GM12892 (cell line): ENCODE data around the gene SCUBE1.

Source experiments
- DNase-seq: peaks from one replicate; pipeline ENCODE4 v3.0.0; 2011; ENCODE audit not compliant: insufficient read length
- FAIRE-seq: peaks from 2 replicates; lab custom pipeline; 2011; peaks lifted over from hg19 to GRCh38; lab: Jason Lieb, UNC
- POLR2A ChIP-seq: IDR thresholded peaks from 2 replicates; pipeline ENCODE4 v1.6.1; 2011; ENCODE audit warnings: low read depth, low read length, control low read depth
- POLR2AphosphoS5 ChIP-seq: IDR thresholded peaks from 2 replicates; pipeline ENCODE4 v1.6.1; 2011; ENCODE audit warnings: low read depth, low read length, control low read depth
- TAF1 ChIP-seq: IDR thresholded peaks from 2 replicates; pipeline ENCODE4 v1.6.1; 2011; ENCODE audit warnings: low read depth, mild to moderate bottlenecking, control low read depth, low read length, borderline replicate concordance

Gene SCUBE1

DNA sequence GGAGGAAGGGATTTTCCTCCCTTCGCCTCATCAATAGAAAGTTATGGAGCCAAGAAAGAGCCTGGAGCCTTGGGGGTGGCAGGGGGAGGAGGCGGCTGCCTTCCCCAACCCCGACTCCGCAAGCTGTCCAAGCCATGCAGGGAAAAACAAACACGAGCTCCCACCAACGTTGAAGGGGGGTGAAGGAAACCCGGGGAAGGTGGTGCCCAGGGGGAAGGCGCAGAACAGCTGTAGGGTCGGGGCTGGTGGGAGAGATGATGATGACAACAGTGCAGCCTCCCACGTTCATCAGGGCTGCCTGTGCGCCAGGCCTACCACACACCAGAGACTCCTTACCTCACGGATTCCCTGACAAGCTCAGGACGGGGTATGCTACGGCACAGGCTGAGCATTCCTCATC is 73.5 kb downstream of the SCUBE1 start:
- no peak for FAIRE-seq
- no peak for TF ChIP-seq POLR2A
- no peak for TF ChIP-seq POLR2AphosphoS5
- no peak for TF ChIP-seq TAF1
- no peak for DNase-seq

DNA sequence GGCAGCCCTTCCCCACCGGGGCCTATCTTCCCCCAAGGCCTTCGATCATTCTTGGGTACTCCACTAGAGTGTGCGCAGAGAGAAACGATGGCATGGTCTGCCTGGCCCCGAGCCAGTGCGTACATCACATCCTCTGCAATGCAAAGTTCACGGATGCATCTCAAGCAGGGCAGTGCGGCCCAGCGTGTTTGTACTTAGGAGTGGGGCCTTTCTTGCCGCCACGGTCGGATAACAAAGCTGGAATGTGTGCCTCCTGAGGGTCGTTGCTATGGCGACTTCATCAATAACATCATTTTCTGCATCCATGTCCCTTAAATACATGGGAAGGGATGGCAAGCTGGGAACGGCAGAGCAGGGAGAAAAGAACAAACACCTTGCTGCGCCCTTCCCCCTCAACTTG is 73.9 kb downstream of the SCUBE1 start:
- TF ChIP-seq POLR2AphosphoS5 (no peak), TAF1 (no peak), POLR2A (no peak)
- FAIRE-seq (no peak), DNase-seq (no peak)

DNA sequence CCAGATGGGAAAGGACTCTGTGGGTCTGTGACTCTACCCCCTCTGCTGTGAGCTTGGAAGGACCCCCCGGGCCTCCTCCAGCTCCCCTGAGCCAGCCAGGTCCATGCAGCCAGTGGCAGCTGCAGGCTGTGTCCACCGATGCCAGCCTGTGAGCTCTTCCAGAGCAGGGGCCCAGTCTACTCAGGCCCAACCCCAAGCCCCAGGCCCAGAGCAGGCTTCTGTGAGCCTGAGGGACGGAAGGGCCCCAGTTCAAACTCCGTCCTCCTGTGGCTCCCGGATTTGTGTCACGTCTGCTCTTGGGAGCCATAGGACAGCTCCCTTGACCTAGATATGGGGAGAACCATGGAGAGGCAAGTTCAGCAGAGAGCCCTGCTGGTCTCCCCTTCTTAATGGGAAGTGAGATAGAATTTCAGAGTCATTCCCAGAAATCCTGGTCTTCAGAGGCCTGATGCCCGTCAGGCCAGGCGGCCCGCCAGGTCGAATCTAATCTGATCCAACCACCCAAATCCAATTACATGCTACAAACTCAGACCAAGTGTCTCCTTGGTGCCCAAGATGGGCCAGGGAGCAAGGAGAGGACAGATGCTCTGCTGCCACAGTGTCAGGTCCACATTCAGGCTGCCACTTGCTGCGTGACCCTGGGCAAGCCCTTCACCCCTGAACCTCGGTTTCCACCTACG is 75.1 kb downstream of the SCUBE1 start:
- no peak for TF ChIP-seq POLR2A
- no peak for TF ChIP-seq TAF1
- TF ChIP-seq POLR2AphosphoS5, result no peak
- no peak for DNase-seq
- FAIRE-seq, result no peak

DNA sequence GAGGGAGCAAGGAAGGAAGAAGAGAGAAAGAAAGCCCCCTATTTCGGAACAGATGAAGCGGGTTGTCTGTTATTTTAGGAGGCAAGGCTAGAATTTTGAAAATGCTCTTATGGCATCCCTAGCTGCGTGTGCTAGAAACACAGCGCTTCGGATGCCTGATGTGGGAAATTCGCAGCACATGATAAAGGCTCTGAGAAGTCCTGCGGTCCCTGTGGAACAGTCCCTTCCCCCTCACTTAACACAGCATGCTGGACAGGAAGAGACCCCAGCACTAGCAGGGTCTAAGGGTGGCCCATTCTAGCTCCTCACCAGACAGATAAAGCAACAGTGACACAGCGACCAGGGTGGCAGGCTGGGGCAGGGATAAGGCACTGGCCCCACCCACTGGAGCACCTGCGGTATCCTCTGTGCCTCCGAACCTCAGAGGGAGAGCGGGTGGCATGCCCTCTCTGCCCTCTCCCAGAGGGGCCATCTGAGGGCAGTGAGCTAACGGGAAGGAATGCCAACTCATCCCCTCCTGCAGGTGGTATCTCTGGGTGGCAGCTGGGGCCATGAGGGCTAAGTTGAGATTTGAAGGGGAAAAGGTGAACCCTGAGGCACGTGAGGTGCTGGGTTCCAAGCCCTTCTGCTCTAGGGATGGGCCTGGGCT is 75.7 kb downstream of the SCUBE1 start:
- TF ChIP-seq POLR2AphosphoS5, result no peak
- no peak for TF ChIP-seq TAF1
- TF ChIP-seq POLR2A, result no peak
- FAIRE-seq (no peak), DNase-seq (no peak)

DNA sequence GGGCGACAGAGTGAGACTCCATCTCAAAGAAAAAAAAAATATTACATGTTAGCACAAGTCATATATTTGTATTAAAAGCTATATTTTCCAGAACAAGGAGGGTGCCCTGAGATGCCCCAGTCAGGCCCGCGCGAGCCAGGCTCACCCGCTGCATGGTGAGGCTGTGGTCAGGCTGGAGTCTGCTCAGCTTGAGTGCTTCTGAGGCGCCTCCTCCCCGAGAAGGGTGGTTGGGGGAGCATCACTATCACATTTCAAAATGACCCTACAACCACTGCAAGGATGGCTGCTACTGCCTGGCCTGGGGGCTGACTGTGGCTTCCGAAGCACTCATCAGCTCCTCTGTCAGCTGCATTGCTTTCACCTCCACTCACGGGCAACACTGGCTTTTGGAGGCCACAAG is 77.1 kb downstream of the SCUBE1 start:
- TF ChIP-seq POLR2A (no peak), POLR2AphosphoS5 (no peak), TAF1 (no peak)
- FAIRE-seq (no peak), DNase-seq (no peak)

DNA sequence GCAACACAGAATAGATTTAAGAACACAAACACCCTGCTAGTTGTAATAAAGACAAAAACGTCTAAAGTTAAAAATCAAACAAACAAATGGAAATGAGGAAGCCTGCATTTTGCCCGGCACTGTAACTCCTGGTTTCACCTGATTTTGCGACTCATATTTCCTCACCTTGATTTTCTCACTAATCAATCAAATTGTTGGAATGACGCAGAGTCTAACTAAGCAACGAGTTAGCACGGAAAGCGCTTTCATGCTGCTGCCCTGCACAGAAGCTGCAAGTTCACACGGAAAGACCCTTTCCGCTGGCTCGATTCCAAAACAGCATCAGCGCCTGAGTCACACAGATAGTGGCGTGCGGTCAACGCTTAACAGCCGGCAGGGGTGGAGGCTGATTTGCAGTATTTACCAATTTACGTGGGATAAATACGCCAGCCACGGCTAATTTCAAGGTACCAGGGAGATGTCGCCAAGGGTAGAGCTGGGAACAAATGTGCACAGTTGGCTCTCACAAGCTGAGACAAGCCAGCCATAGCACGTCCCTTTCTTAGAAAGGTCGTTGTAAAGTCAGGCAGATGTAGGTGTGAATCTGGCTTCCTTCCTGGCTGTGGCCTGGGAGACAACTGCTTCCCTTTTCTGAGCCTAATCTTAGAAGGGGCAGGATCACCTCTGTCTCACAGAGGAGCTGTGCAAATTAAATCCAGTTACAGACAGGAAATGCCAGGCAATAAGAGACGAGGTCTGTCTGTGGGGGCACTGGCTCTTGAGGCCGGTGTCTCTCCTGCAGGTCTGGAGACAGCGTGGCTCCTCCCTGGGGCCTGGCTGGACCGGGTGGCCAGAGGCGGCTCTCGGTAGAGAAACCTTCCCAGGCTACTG is 79.3 kb downstream of the SCUBE1 start:
- TF ChIP-seq POLR2A, result no peak
- peak; percentile 52; the same call in 1 of the 2 replicates for TF ChIP-seq POLR2AphosphoS5
- no peak for TF ChIP-seq TAF1
- DNase-seq, result peak; percentile 74
- peak; percentile 98 for FAIRE-seq

DNA sequence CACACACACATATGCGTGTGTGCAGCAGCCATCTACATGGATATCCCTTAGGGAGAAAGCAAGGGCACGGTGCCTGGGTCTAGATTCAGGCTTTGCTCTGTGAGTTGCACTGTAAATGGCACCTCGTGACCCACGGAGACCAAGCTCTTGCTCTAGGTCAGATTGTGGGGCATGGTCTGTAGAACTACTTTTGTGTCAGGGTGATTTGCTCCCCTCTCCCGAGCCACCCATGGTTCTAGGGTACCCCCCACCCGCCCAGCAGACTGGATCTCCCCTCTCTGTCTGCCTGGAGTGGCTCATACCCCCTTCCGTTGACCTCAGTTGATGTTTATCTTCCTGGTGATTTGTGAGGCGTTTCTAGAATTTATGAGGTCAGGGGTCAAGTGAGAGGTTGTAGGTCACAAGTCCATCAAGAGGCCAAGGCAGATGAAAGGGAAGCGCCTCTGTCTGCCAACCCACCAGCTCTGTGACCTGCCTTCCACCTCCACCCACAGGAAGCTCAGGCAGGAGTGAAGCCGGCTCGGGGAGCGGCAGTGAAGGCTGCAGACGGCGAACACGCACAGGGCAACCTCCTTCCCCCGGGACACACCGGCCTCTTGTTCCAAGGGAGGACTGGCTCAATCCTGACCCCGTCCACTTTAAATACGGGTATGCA is 80.1 kb downstream of the SCUBE1 start:
- DNase-seq (peak; percentile 52), FAIRE-seq (peak; percentile 36)
- TF ChIP-seq TAF1 (no peak), POLR2AphosphoS5 (no peak), POLR2A (no peak)

DNA sequence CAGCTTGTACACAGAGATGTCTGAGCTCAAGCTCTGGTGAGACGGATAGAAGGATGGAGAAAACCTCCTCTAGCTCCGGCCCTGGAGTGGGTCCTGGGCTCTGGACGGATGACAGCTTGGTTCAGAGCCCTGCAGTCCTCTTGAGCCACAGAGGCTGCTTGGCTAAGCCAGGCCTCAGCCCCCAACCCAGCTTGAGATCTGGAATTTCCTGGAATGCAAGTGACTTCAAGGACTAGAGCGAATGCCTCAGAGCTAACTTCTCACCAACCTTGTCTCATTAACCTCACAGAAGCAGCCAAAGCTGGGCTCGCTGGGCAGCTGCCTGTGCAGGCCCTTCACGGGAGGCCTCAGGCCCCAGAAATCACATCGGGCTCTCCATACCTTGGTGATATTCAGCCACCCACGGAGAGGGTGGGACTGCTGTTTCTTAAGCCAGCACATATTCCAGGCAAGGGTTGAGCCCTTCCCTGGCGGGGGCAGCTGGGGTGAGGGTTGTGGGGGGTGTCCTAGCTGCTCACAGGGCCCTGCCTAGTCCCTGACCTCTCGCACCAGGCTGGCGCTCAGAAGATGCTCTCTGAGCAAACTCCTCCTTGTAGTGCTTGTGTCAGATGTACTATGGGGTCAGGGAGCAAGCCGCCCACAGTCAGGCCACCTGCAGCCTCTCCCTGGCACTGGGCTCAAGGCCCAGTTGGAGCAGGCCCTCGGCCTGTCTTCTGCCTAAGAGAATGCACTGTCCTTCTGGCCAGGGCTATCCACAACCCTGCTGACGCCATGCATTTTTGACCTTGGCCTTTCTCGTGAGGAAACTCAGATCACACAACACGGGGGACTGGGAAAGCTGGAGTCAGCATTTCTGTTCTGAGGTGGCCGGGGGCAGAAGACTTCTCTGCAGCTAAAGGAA is 82.6 kb downstream of the SCUBE1 start:
- TF ChIP-seq TAF1 (no peak), POLR2AphosphoS5 (no peak), POLR2A (no peak)
- FAIRE-seq, result no peak

DNA sequence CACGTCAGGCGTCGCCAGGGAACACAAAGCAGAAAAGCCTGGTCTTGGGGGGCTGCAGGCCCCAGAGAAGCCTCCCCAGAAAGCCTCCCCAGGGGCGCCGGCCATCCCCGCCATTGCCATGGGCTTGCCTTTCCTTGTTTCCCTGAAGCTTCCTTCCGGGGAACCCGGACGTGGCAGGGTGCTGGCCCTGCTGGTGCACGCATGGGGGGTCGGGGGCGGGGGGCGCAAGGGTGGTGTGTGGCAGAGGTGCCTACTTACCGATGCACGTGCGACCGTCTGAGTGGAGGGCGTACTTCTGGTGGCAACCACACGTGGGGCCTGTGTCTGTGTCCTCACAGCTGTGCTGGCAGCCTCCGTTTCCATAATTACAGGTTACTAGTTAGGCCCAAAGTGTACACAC is 85.2 kb downstream of the SCUBE1 start:
- FAIRE-seq (peak; percentile 9), DNase-seq (no peak)
- TF ChIP-seq TAF1 (no peak), POLR2AphosphoS5 (no peak), POLR2A (no peak)

More for the DNA sequence above, 82.6 kb downstream of the SCUBE1 start:
- no peak for DNase-seq

DNA sequence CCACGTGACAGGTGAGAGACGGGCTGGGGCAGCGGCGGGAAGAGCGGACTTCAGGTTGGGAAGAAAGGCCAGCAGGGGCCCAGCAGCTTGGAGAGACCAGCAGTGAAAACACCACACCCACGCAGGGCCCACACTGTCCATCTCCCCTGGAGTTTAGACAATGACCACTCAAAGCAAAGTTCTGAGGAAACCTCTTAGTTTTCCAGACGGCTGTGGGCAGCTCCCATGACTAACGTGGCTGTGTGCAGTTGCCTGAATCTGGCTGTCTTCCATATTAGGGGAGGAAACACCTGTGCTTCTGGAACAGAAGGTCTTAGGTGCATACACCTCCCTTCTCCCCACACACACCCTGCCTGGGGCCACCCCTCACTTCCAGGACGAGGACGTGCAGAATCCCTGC is 85.6 kb downstream of the SCUBE1 start:
- no peak for TF ChIP-seq POLR2AphosphoS5
- DNase-seq (no peak), FAIRE-seq (no peak)

DNA sequence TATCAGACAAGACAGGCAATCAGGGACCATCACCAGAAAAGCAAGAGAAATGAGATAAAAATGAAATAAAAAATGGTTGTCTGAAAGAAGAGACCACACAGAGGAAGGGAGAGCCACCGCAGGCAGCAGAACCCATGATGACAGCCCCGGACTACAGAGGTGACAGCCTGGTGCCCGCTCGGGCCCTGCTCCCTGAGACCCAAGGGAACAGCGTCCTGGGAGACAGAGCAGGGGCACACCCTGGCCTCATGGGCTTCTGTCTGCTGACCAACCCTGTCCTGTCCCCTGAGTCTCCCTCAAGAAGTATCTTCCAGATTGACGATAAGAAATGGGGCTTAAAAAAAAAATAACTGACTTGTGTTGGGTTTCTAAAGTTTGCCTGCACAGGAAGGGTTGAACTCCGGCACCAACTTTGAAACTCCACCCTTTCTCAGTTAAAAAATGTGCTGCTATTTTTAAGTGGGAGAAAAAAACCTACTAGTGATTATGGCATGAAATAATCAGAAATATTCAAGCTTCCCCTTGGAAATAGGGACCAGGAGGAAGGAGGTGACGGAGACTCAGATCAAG is 86.1 kb downstream of the SCUBE1 start:
- TF ChIP-seq POLR2AphosphoS5 (no peak), TAF1 (no peak), POLR2A (no peak)
- DNase-seq, result no peak
- no peak for FAIRE-seq
